Peyer's patch (tissue), 4 donors: ENCODE measurements around the gene FOXD4L3.
"Not testable (repeated sequence)": the region's sequence is repeated elsewhere in the genome, so short reads cannot be mapped to it uniquely, and the experiment has no call there.

Experiments used
- CTCF ChIP-seq, 6 experiments: fragments of 450-650 bp in 4 of 6; fragments of 200-600 bp in 2 of 6; sonication (generic) in 1 of 6; IDR thresholded peaks; one replicate each; pipeline ENCODE4 v1.5.1; 2017 to 2019; ENCODE audit warnings: antibody characterized with exemption in 6 of 6, mild to moderate bottlenecking in 3 of 6, moderate library complexity in 1 of 6
- POLR2A ChIP-seq, 2 donors: fragments of 450-650 bp; IDR thresholded peaks; one replicate each; pipeline ENCODE4 v1.5.1; 2017; ENCODE audit warnings: antibody characterized with exemption in 2 of 2, mild to moderate bottlenecking in 2 of 2, moderate library complexity in 2 of 2

GRCh38 chr9:68329106-68329505 lies 26.4 kb downstream of the FOXD4L3 start:
- TF ChIP-seq CTCF, POLR2A (IDR thresholded peaks at IDR 0.05): not testable (repeated sequence)
